Breast epithelium (tissue), 3 donors: ENCODE measurements around the gene STOML3.

Experiments used
- CTCF ChIP-seq, 3 donors: fragments of 450-650 bp; IDR thresholded peaks; one replicate each; pipeline ENCODE4 v1.5.1; 2016 to 2017; ENCODE audit warnings: antibody characterized with exemption in 3 of 3, mild to moderate bottlenecking in 3 of 3, moderate library complexity in 3 of 3
- POLR2AphosphoS5 ChIP-seq, 3 donors: sonication (generic); formaldehyde crosslinking; IDR thresholded peaks; one replicate each; pipeline ENCODE4 v1.6.1; 2017; ENCODE audit warnings: antibody characterized with exemption in 3 of 3

- TF ChIP-seq CTCF (IDR thresholded peaks at IDR 0.05): no peak
- no peak for TF ChIP-seq POLR2AphosphoS5 (IDR thresholded peaks at IDR 0.05)
Measured at GRCh38 chr13:38954291-38954690, 36.3 kb downstream of the STOML3 start.
